Neuron (in vitro differentiated cells): ENCODE results near the gene IRF1.

Source experiments
- H2AFZ ChIP-seq: one replicate; pipeline ENCODE4 v1.6.1; 2013; ENCODE audit warnings: low read depth, mild to moderate bottlenecking, inconsistent platforms, low read length, moderate library complexity
- H3K27me3 ChIP-seq: one replicate; pipeline ENCODE4 v1.6.1; 2013; ENCODE audit warnings: low read length; ENCODE audit not compliant: insufficient read depth
- H3K36me3 ChIP-seq: one replicate; pipeline ENCODE4 v1.6.1; 2013; ENCODE audit warnings: low read length; ENCODE audit not compliant: insufficient read depth
- H3K4me1 ChIP-seq: one replicate; pipeline ENCODE4 v1.6.1; 2013; ENCODE audit warnings: low read length; ENCODE audit not compliant: insufficient read depth
- H3K4me3 ChIP-seq: 2 replicates; pipeline ENCODE4 v1.5.1; 2013; ENCODE audit warnings: mild to moderate bottlenecking, low read length, moderate library complexity
- H3K9me3 ChIP-seq: one replicate; pipeline ENCODE4 v1.6.1; 2013; ENCODE audit warnings: low read length

IRF1 gene

GRCh38 chr5:132497488-132497997 is 7.0 kb upstream of the IRF1 start:
- H3K36me3 ChIP-seq: no peaks in the 10 kb centered on the region
- H3K27me3 ChIP-seq: peaks cover 8% of the 10 kb centered on the region
- H3K4me3 ChIP-seq: no peak overlapping the region
- no peak overlapping the region for H2AFZ ChIP-seq
- H3K4me1 ChIP-seq: peaks cover 12% of the 10 kb centered on the region
- H3K9me3 ChIP-seq: no peaks in the 10 kb centered on the region

DNA sequence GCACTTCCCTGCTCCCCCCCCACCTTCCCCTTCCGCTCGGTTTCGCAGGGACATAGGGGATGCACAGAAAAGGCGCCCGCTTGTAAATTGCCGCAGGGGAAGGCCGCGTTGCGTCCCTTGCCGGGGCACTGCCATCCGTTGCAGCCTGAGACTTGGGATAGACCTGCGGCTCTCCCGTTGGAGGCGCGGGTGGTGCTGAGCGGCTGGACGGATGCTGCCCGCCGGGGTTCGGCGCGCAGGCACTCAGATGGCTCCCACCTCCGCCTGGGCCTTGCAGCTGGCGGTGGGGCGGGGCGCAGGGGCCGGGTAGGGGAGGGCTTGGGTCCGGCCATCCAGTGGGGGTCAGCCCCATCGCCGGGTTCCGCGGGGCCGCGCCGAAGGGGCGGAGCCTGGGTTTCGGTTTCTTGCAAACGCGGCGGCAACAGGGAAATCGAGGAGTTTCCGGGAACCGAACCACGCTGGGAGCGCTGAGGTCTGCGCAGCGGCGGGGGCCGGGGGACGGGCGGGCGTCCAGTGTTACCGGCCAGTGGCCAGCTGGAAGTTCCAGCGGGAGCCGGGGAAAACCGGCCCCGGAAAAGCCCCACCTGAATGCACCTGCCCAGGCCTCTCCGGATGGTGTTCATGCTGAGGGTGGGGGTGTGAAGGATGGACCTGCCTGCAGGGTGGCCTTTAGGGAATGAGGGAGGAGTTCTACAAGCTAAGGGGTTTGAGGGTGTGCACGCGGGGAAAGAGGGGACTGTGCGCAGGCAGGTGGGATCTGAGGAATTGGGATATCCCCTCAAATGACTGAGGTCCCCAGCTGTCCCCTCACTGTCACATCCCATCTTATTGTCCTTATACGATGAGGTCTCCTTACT is 6.3 kb upstream of the IRF1 start:
- Histone ChIP-seq H3K36me3 (no peaks in the 10 kb centered on the region), H3K27me3 (peaks cover 15% of the 10 kb centered on the region), H2AFZ (peak overlapping the region; percentile 71), H3K4me1 (peaks cover 12% of the 10 kb centered on the region), H3K9me3 (no peaks in the 10 kb centered on the region), H3K4me3 (peak overlapping the region; percentile 48)

DNA sequence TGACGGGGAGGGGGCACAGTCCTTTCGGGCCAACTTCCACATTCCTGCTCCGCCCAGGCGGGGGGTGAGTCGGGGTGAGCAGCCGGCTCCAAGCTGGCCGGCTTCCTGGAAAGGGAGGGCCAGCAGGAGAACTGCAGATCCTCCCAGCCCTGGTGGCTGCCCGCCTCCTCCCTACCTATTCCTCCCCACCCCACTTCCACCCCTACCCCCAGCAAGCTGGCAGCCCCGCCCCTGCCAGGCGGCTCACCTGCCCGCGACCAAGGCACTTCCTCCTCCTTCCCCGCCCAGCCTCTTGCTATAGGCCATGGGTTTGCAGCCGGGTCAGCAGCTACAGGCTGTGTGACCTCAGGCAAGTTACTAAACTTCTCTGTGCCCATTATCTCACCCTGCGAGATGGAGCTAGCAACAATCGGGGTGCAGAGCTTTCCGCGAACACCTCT is 5.6 kb upstream of the IRF1 start:
- H2AFZ ChIP-seq: peak overlapping the region; percentile 71
- peaks cover 14% of the 10 kb centered on the region for H3K4me1 ChIP-seq
- H3K4me3 ChIP-seq: peak overlapping the region; percentile 48
- peaks cover 20% of the 10 kb centered on the region for H3K27me3 ChIP-seq
- H3K9me3 ChIP-seq: no peaks in the 10 kb centered on the region
- no peaks in the 10 kb centered on the region for H3K36me3 ChIP-seq

- Histone ChIP-seq H3K4me3 (peak overlapping the region; percentile 48), H2AFZ (peak overlapping the region; percentile 71), H3K27me3 (peaks cover 20% of the 10 kb centered on the region), H3K4me1 (peaks cover 16% of the 10 kb centered on the region), H3K36me3 (no peaks in the 10 kb centered on the region), H3K9me3 (no peaks in the 10 kb centered on the region)
These were observed 5.2 kb upstream of the IRF1 start for GRCh38 chr5:132495667-132496190.

DNA sequence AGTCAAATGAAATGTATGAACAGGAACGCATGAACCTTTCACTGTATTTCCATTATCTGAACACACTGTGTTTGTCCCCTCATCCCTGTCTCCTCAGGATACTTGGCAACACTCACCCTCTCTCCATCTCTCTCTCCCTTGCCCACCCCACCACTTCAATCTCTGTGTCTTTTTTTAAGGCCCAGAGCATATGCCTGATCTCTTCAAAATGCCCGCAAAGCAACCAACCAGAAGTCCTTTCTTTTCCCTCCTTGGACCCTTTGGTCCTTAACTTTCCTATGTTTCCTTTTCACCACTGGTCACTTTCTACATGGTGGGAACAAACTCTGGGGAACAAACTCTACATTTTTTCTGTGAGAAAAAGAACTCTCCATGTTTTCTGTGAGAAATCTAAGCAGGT is 3.2 kb upstream of the IRF1 start:
- Histone ChIP-seq H3K4me1 (peaks cover 23% of the 10 kb centered on the region), H3K27me3 (peaks cover 20% of the 10 kb centered on the region), H3K4me3 (no peak overlapping the region), H3K36me3 (no peaks in the 10 kb centered on the region), H2AFZ (no peak overlapping the region), H3K9me3 (no peaks in the 10 kb centered on the region)

- Histone ChIP-seq H3K36me3 (no peaks in the 10 kb centered on the region), H3K4me1 (peaks cover 23% of the 10 kb centered on the region), H3K27me3 (peaks cover 20% of the 10 kb centered on the region), H3K9me3 (no peaks in the 10 kb centered on the region), H2AFZ (no peak overlapping the region), H3K4me3 (no peak overlapping the region)
These were observed 2.7 kb upstream of the IRF1 start for GRCh38 chr5:132493241-132493640.

- Histone ChIP-seq H3K36me3 (no peaks in the 10 kb centered on the region), H3K4me3 (no peak overlapping the region), H2AFZ (no peak overlapping the region), H3K9me3 (no peaks in the 10 kb centered on the region), H3K27me3 (peaks cover 16% of the 10 kb centered on the region), H3K4me1 (peaks cover 23% of the 10 kb centered on the region)
These were observed 2.0 kb upstream of the IRF1 start for GRCh38 chr5:132492386-132493125.

DNA sequence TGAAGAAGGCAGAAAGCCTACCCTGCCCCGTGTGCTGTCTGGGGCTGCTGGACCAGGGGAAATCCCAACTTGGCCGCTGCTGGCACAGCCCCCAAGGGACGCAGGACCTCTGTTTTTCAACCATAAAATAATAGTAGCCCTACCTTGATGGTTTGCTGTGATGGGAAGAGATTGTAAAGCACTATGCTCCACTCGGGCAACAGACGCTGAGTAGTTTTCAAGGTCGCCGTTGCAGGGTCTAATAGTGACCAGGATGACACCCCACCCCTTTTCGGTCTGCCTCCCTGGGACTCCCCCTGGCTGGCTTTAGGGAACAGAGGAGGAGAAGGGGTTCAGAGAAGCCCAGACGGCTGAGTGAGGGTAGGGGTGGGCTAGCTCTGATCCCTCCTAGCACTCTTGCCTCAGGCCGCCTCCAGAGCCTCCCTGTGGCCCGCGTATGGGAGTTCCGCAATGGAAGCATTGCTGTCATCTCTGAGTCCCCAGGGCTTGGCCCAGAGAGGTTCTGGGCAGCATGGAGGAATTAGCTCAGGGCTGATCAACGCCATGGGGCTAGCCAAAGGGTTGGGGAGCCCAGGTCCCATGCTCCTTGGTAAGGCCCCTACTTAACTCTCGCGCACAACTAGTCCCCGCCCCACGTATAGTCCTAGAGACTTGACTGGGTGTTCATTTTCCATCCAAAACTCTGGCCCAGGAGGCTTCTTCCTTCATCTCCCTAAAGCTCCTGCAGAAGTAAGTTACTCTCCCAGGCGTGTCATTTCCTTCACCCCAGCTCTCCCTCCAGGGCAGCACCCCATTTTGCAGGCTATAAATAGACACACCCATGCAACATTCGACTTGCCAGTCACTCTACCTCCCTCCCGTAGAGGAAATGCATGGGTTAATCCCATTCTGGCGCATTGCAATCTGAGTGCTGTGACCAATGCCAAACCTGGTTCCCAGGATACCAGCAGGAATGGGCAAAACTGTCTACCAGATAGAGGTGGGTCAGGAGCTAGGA is 1.1 kb upstream of the IRF1 start:
- peak overlapping the region; percentile 91 for H2AFZ ChIP-seq
- peaks cover 4% of the 10 kb centered on the region for H3K36me3 ChIP-seq
- H3K4me1 ChIP-seq: peaks cover 23% of the 10 kb centered on the region
- no peaks in the 10 kb centered on the region for H3K9me3 ChIP-seq
- H3K4me3 ChIP-seq: peak overlapping the region; percentile 82
- peaks cover 13% of the 10 kb centered on the region for H3K27me3 ChIP-seq

GRCh38 chr5:132489871-132490483 is 596 bp downstream of the IRF1 start:
- H3K4me1 ChIP-seq: peaks cover 11% of the 10 kb centered on the region
- peak overlapping the region; percentile 91 for H2AFZ ChIP-seq
- peak overlapping the region; percentile 82 for H3K4me3 ChIP-seq
- H3K9me3 ChIP-seq: no peaks in the 10 kb centered on the region
- peaks cover 19% of the 10 kb centered on the region for H3K36me3 ChIP-seq
- H3K27me3 ChIP-seq: peaks cover 13% of the 10 kb centered on the region

- peaks cover 25% of the 10 kb centered on the region for H3K36me3 ChIP-seq
- peaks cover 13% of the 10 kb centered on the region for H3K27me3 ChIP-seq
- H3K4me1 ChIP-seq: peaks cover 11% of the 10 kb centered on the region
- H2AFZ ChIP-seq: no peak overlapping the region
- H3K4me3 ChIP-seq: peak overlapping the region; percentile 82
- H3K9me3 ChIP-seq: no peaks in the 10 kb centered on the region
These were observed 1.4 kb downstream of the IRF1 start for GRCh38 chr5:132489051-132489770.

DNA sequence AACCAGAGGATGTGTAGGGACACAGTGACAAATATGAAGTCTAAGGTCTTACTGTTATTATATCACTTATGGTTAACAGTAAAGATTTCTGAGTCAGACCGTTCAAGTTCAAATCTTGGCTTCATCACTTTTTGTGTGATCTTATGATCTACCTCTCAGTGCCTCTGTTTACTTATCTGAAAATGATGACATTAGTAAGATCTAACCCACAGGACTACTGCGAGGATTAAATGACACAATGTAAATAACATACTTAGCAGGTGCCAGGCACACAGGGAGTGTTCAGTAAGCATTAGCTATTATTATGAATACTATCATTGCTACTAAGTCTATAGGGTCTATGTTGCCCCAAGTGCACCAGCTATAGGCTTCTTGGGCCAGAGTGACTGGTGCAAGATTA is 2.0 kb downstream of the IRF1 start:
- Histone ChIP-seq H3K27me3 (peaks cover 13% of the 10 kb centered on the region), H3K4me3 (no peak overlapping the region), H3K4me1 (peaks cover 11% of the 10 kb centered on the region), H2AFZ (no peak overlapping the region), H3K36me3 (peaks cover 31% of the 10 kb centered on the region), H3K9me3 (no peaks in the 10 kb centered on the region)
